ENCODE results near the gene PLA2G12B.

DNA sequence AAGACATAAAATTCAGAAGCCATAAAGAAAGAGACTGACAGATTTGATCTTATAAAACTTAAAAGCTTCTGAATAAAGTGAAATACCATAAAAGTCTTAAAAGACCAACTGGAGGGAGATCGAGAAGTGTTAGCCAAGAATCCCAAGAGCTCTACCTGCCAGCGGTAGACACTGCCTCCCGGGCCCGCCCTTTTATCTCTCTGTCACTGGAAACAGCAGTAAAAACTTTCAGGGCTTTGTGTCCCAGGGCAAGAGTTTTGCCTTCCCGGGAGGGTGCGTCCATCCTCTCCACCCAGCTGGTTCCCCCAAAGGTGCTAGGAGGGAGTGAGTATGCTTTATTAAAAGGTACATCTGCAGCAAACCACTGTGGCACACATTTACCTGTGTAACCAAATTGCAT lies 5.8 kb downstream of the PLA2G12B start:
- TF ChIP-seq, protein P1, sequence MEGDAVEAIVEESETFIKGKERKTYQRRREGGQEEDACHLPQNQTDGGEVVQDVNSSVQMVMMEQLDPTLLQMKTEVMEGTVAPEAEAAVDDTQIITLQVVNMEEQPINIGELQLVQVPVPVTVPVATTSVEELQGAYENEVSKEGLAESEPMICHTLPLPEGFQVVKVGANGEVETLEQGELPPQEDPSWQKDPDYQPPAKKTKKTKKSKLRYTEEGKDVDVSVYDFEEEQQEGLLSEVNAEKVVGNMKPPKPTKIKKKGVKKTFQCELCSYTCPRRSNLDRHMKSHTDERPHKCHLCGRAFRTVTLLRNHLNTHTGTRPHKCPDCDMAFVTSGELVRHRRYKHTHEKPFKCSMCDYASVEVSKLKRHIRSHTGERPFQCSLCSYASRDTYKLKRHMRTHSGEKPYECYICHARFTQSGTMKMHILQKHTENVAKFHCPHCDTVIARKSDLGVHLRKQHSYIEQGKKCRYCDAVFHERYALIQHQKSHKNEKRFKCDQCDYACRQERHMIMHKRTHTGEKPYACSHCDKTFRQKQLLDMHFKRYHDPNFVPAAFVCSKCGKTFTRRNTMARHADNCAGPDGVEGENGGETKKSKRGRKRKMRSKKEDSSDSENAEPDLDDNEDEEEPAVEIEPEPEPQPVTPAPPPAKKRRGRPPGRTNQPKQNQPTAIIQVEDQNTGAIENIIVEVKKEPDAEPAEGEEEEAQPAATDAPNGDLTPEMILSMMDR (IDR thresholded peaks at IDR 0.05) = no peak
- TF ChIP-seq POLR2A (IDR thresholded peaks at IDR 0.05) = no peak
